ENCODE results near the gene KRTAP5-7.

- no peak for TF ChIP-seq SP1 (IDR thresholded peaks at IDR 0.05)
- no peak for TF ChIP-seq SP1 (CRISPR knock-in tag; IDR thresholded peaks at IDR 0.05)
- TF ChIP-seq CTCF (CRISPR knock-in tag; IDR thresholded peaks at IDR 0.05): no peak
- no peak for TF ChIP-seq MZF1 (CRISPR knock-in tag; IDR thresholded peaks at IDR 0.05; ENCODE audit: borderline replicate concordance)
- TF ChIP-seq ZBTB34 (CRISPR knock-in tag; IDR thresholded peaks at IDR 0.05): no peak
- TF ChIP-seq SNAPC2 (CRISPR knock-in tag; IDR thresholded peaks at IDR 0.05): no peak
- TF ChIP-seq ATM (IDR thresholded peaks at IDR 0.05; ENCODE audit: borderline replicate concordance): no peak
- no peak for TF ChIP-seq SALL2 (CRISPR knock-in tag; IDR thresholded peaks at IDR 0.05)
- no peak for TF ChIP-seq IKZF1 (IDR thresholded peaks at IDR 0.05)
- TF ChIP-seq ELF4 (CRISPR knock-in tag; IDR thresholded peaks at IDR 0.05; ENCODE audit: borderline replicate concordance): no peak
- TF ChIP-seq SMAD1 (CRISPR knock-in tag; IDR thresholded peaks at IDR 0.05; ENCODE audit: borderline replicate concordance, low read depth): no peak
- no peak for TF ChIP-seq CEBPB (IDR thresholded peaks at IDR 0.05; ENCODE audit: borderline replicate concordance, low read depth, low read length)
- no peak for TF ChIP-seq ZNF597 (CRISPR knock-in tag; IDR thresholded peaks at IDR 0.05)
Observed at GRCh38 chr11:71505001-71505400, 22.1 kb upstream of the KRTAP5-7 start.
